CD1c-positive myeloid dendritic cell (primary cell): ENCODE data around the gene PDSS1.

Experiments
- DNase-seq: peaks from one replicate; pipeline ENCODE4 v3.0.0-alpha.2; 2016; ENCODE audit errors: extremely low spot score

PDSS1 gene

DNA sequence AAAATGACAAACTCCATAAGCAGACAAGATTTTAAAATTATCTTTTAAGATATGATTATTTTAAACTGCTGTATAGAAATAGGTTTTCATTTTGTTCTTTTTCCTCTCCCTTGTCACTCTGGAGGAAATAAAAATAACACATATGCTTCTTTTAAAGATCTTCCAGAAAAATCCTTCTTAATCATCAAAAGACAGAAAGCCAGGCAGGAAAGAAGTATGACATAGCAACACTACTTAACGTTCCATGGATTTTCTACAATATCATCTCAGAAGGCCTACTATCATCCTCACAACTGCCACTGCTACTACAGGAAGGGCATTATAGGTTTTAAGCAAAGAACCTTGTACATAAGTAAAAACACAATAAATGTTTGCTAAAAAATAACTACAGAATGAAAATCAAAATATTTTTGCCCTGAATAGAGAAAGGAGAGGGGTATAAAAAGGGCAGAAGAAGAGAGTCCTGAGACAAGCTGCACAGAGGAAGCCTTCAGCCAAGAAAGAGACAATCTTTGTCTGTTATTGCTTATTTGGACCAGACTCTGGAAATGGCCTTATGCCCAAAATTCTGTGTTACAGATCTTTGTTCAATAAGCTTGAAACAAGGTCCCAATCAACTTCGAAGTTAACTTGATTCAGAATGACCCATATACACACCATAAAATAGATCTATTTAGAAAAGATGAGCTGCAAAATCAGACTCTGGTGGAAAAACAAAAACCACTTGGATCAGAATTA lies 95.4 kb downstream of the PDSS1 start:
- no peak for DNase-seq
